Activated T-helper 17 cell treated with anti-CD3 and anti-CD28 coated beads, Interleukin-2, amount 50 U/mL, for 72 hours (primary cell): ENCODE measurements around the gene CDRT15. TPM values are rescaled to one million over a fixed set of nuclear protein-coding genes. Genes with fewer than 3 reads are reported as not detected.
"Not testable (repeated sequence)": the region's sequence is repeated elsewhere in the genome, so short reads cannot be mapped to it uniquely, and the experiment has no call there.

Experiments
- ATAC-seq: fragments of 150-1000 bp; cut with Tn5 transposase; replicated peaks from 2 replicates; pipeline ENCODE4 v1.10.0; 2021; ENCODE audit warnings: mild to moderate bottlenecking, moderate library complexity
- H3K27ac Mint-ChIP-seq: one replicate; pipeline ENCODE4 v1.8.0; 2022; ENCODE audit warnings: mixed read lengths
- H3K27me3 Mint-ChIP-seq: one replicate; pipeline ENCODE4 v1.8.0; 2022; ENCODE audit warnings: mixed read lengths
- H3K36me3 Mint-ChIP-seq: one replicate; pipeline ENCODE4 v1.8.0; 2022; ENCODE audit warnings: low read depth, mild to moderate bottlenecking, mixed read lengths
- H3K4me1 Mint-ChIP-seq: one replicate; pipeline ENCODE4 v1.8.0; 2022; ENCODE audit warnings: mixed read lengths
- H3K4me3 Mint-ChIP-seq: one replicate; pipeline ENCODE4 v1.8.0; 2022; ENCODE audit warnings: mild to moderate bottlenecking, mixed read lengths
- H3K9me3 Mint-ChIP-seq: one replicate; pipeline ENCODE4 v1.8.0; 2022; ENCODE audit warnings: mixed read lengths
- total RNA-seq, 2 donors: library from RNA; stranded (reverse); gene quantifications; one replicate each; pipeline ENCODE4 v1.2.3, GENCODE V29; 2022

Gene CDRT15
- not detected for total RNA-seq

GRCh38 chr17:14236762-14237161, at the start of gene CDRT15:
CDRT15 (minus strand) TSS chr17:14236862; CDS start chr17:14236833, 29 bp downstream.
- not testable (repeated sequence) for H3K36me3 Mint-ChIP-seq, H3K9me3 Mint-ChIP-seq, H3K27ac Mint-ChIP-seq, ATAC-seq, H3K27me3 Mint-ChIP-seq, H3K4me1 Mint-ChIP-seq, H3K4me3 Mint-ChIP-seq

- no peak overlapping the region for H3K4me3 Mint-ChIP-seq
Measured at GRCh38 chr17:14282726-14283125, 46.1 kb upstream of the CDRT15 start.

GRCh38 chr17:14281530-14281929, 44.9 kb upstream of the CDRT15 start:
- Mint-ChIP-seq H3K4me1 (no peaks in the 10 kb centered on the region), H3K9me3 (no peaks in the 10 kb centered on the region), H3K4me3 (no peak overlapping the region), H3K27ac (no peak overlapping the region), H3K36me3 (no peaks in the 10 kb centered on the region), H3K27me3 (peaks cover 24% of the 10 kb centered on the region)
- no peak for ATAC-seq

More at GRCh38 chr17:14282726-14283125, 46.1 kb upstream of the CDRT15 start:
- H3K4me1 Mint-ChIP-seq, result no peaks in the 10 kb centered on the region
- H3K9me3 Mint-ChIP-seq, result no peaks in the 10 kb centered on the region
- no peaks in the 10 kb centered on the region for H3K36me3 Mint-ChIP-seq
- H3K27ac Mint-ChIP-seq, result no peak overlapping the region
- peaks cover 24% of the 10 kb centered on the region for H3K27me3 Mint-ChIP-seq
- no peak for ATAC-seq

- Mint-ChIP-seq H3K4me1 (no peaks in the 10 kb centered on the region), H3K9me3 (no peaks in the 10 kb centered on the region), H3K27ac (no peak overlapping the region), H3K36me3 (no peaks in the 10 kb centered on the region), H3K27me3 (peaks cover 8% of the 10 kb centered on the region), H3K4me3 (no peak overlapping the region)
- no peak for ATAC-seq
Measured at GRCh38 chr17:14276535-14277250, 40.0 kb upstream of the CDRT15 start.

- no peaks in the 10 kb centered on the region for H3K4me1 Mint-ChIP-seq
- no peak overlapping the region for H3K4me3 Mint-ChIP-seq
- no peaks in the 10 kb centered on the region for H3K9me3 Mint-ChIP-seq
- no peak overlapping the region for H3K27ac Mint-ChIP-seq
- H3K36me3 Mint-ChIP-seq, result no peaks in the 10 kb centered on the region
- ATAC-seq, result no peak
- no peaks in the 10 kb centered on the region for H3K27me3 Mint-ChIP-seq
Measured at GRCh38 chr17:14270508-14270907, 33.8 kb upstream of the CDRT15 start.

- Mint-ChIP-seq H3K9me3 (no peaks in the 10 kb centered on the region), H3K36me3 (no peaks in the 10 kb centered on the region), H3K27me3 (no peaks in the 10 kb centered on the region), H3K27ac (no peak overlapping the region), H3K4me1 (no peaks in the 10 kb centered on the region), H3K4me3 (no peak overlapping the region)
- no peak for ATAC-seq
Measured at GRCh38 chr17:14269473-14269872, 32.8 kb upstream of the CDRT15 start.

GRCh38 chr17:14268264-14268663, 31.6 kb upstream of the CDRT15 start:
- Mint-ChIP-seq H3K4me3 (no peak overlapping the region), H3K27ac (no peak overlapping the region)

GRCh38 chr17:14261406-14261805, 24.7 kb upstream of the CDRT15 start:
- Mint-ChIP-seq H3K4me1 (no peaks in the 10 kb centered on the region), H3K9me3 (no peaks in the 10 kb centered on the region), H3K36me3 (no peaks in the 10 kb centered on the region), H3K27me3 (no peaks in the 10 kb centered on the region), H3K4me3 (no peak overlapping the region), H3K27ac (no peak overlapping the region)
- ATAC-seq, result no peak

More at GRCh38 chr17:14268264-14268663, 31.6 kb upstream of the CDRT15 start:
- no peaks in the 10 kb centered on the region for H3K36me3 Mint-ChIP-seq
- no peaks in the 10 kb centered on the region for H3K9me3 Mint-ChIP-seq
- no peaks in the 10 kb centered on the region for H3K4me1 Mint-ChIP-seq
- ATAC-seq, result peak; percentile 23
- H3K27me3 Mint-ChIP-seq, result no peaks in the 10 kb centered on the region

- H3K4me1 Mint-ChIP-seq, result no peaks in the 10 kb centered on the region
- H3K36me3 Mint-ChIP-seq, result no peaks in the 10 kb centered on the region
- H3K27me3 Mint-ChIP-seq, result no peaks in the 10 kb centered on the region
- no peak overlapping the region for H3K27ac Mint-ChIP-seq
- no peaks in the 10 kb centered on the region for H3K9me3 Mint-ChIP-seq
- no peak for ATAC-seq
- no peak overlapping the region for H3K4me3 Mint-ChIP-seq
Measured at GRCh38 chr17:14245629-14246028, 9.0 kb upstream of the CDRT15 start.

- Mint-ChIP-seq H3K36me3 (no peaks in the 10 kb centered on the region), H3K9me3 (no peaks in the 10 kb centered on the region), H3K4me3 (no peak overlapping the region), H3K27ac (no peak overlapping the region), H3K4me1 (no peaks in the 10 kb centered on the region), H3K27me3 (no peaks in the 10 kb centered on the region)
- ATAC-seq, result no peak
Measured at GRCh38 chr17:14245002-14245401, 8.3 kb upstream of the CDRT15 start.

- H3K36me3 Mint-ChIP-seq, H3K4me1 Mint-ChIP-seq, H3K27ac Mint-ChIP-seq, H3K4me3 Mint-ChIP-seq, H3K27me3 Mint-ChIP-seq, ATAC-seq, H3K9me3 Mint-ChIP-seq: not testable (repeated sequence)
Measured at GRCh38 chr17:14239271-14239670, 2.6 kb upstream of the CDRT15 start.

GRCh38 chr17:14236032-14236431, 630 bp downstream of the CDRT15 start:
- H3K9me3 Mint-ChIP-seq, H3K36me3 Mint-ChIP-seq, H3K4me1 Mint-ChIP-seq, ATAC-seq, H3K27ac Mint-ChIP-seq, H3K27me3 Mint-ChIP-seq, H3K4me3 Mint-ChIP-seq: not testable (repeated sequence)

- H3K36me3 Mint-ChIP-seq, H3K27ac Mint-ChIP-seq, H3K27me3 Mint-ChIP-seq, H3K4me3 Mint-ChIP-seq, ATAC-seq, H3K4me1 Mint-ChIP-seq, H3K9me3 Mint-ChIP-seq: not testable (repeated sequence)
Measured at GRCh38 chr17:14235047-14235446, 1.6 kb downstream of the CDRT15 start.

GRCh38 chr17:14231187-14231586, 5.5 kb downstream of the CDRT15 start:
- H3K27ac Mint-ChIP-seq, H3K4me3 Mint-ChIP-seq, H3K27me3 Mint-ChIP-seq, H3K9me3 Mint-ChIP-seq, H3K4me1 Mint-ChIP-seq, ATAC-seq, H3K36me3 Mint-ChIP-seq: not testable (repeated sequence)

GRCh38 chr17:14228903-14229302, 7.8 kb downstream of the CDRT15 start:
- no peak overlapping the region for H3K4me3 Mint-ChIP-seq
- no peak overlapping the region for H3K27ac Mint-ChIP-seq
- H3K4me1 Mint-ChIP-seq, result no peaks in the 10 kb centered on the region
- no peaks in the 10 kb centered on the region for H3K27me3 Mint-ChIP-seq
- no peaks in the 10 kb centered on the region for H3K36me3 Mint-ChIP-seq
- ATAC-seq, result no peak
- H3K9me3 Mint-ChIP-seq, result no peaks in the 10 kb centered on the region

GRCh38 chr17:14227052-14227451, 9.6 kb downstream of the CDRT15 start:
- H3K27ac Mint-ChIP-seq, result no peak overlapping the region
- no peak overlapping the region for H3K4me3 Mint-ChIP-seq
- no peaks in the 10 kb centered on the region for H3K27me3 Mint-ChIP-seq
- ATAC-seq, result no peak
- no peaks in the 10 kb centered on the region for H3K9me3 Mint-ChIP-seq
- no peaks in the 10 kb centered on the region for H3K4me1 Mint-ChIP-seq
- H3K36me3 Mint-ChIP-seq, result no peaks in the 10 kb centered on the region
